Stimulated activated CD8-positive, alpha-beta memory T cell treated with anti-CD3 and anti-CD28 coated beads, Interleukin-7, amount 100 ng/mL, for 1 hour (primary cell): ENCODE results near the gene NCR2.

Source experiments
- DNase-seq, 2 donors: peaks; one replicate each; pipeline ENCODE4 v3.0.0-alpha.2; 2020; ENCODE audit warnings: low read depth in 2 of 2

Gene NCR2

GRCh38 chr6:41359617-41360313 lies 24.4 kb downstream of the NCR2 start:
- DNase-seq: no peak

GRCh38 chr6:41360314-41360685 lies 24.9 kb downstream of the NCR2 start:
- DNase-seq: no peak

- DNase-seq: no peak
These were observed 30.7 kb downstream of the NCR2 start for GRCh38 chr6:41366150-41366549.

GRCh38 chr6:41367061-41367460 lies 31.7 kb downstream of the NCR2 start:
- no peak for DNase-seq

- no peak for DNase-seq
These were observed 32.3 kb downstream of the NCR2 start for GRCh38 chr6:41367700-41368099.

GRCh38 chr6:41370488-41371111 lies 35.2 kb downstream of the NCR2 start:
- DNase-seq: no peak

- no peak for DNase-seq
These were observed 36.1 kb downstream of the NCR2 start for GRCh38 chr6:41371461-41371991.

GRCh38 chr6:41371992-41372831 lies 36.8 kb downstream of the NCR2 start:
- no peak for DNase-seq

- no peak for DNase-seq
These were observed 37.6 kb downstream of the NCR2 start for GRCh38 chr6:41372832-41373626.

- no peak for DNase-seq
These were observed 38.2 kb downstream of the NCR2 start for GRCh38 chr6:41373627-41373918.

- DNase-seq: no peak
These were observed 38.7 kb downstream of the NCR2 start for GRCh38 chr6:41373919-41374617.

GRCh38 chr6:41374618-41375590 lies 39.5 kb downstream of the NCR2 start:
- DNase-seq: no peak

GRCh38 chr6:41375598-41376151 lies 40.3 kb downstream of the NCR2 start:
- DNase-seq: no peak

GRCh38 chr6:41376176-41376575 lies 40.8 kb downstream of the NCR2 start:
- no peak for DNase-seq

GRCh38 chr6:41377071-41377470 lies 41.7 kb downstream of the NCR2 start:
- no peak for DNase-seq

- DNase-seq: no peak
These were observed 43.9 kb downstream of the NCR2 start for GRCh38 chr6:41379306-41379705.

GRCh38 chr6:41386594-41386993 lies 51.2 kb downstream of the NCR2 start:
- no peak for DNase-seq

GRCh38 chr6:41392246-41392645 lies 56.8 kb downstream of the NCR2 start:
- DNase-seq: no peak

- no peak for DNase-seq
These were observed 60.9 kb downstream of the NCR2 start for GRCh38 chr6:41396335-41396734.

GRCh38 chr6:41399424-41399823 lies 64.0 kb downstream of the NCR2 start:
- no peak for DNase-seq
